GM18858 (cell line): ENCODE results near the gene RHOH.
A peak's percentile ranks its signal among the peaks of the same experiment; 100 is the strongest.

Experiments used
- ATAC-seq: cut with Tn5 transposase; IDR thresholded peaks from one replicate; pipeline ENCODE4 v1.9.1; 2021; ENCODE audit not compliant: unreplicated experiment

The RHOH gene

DNA sequence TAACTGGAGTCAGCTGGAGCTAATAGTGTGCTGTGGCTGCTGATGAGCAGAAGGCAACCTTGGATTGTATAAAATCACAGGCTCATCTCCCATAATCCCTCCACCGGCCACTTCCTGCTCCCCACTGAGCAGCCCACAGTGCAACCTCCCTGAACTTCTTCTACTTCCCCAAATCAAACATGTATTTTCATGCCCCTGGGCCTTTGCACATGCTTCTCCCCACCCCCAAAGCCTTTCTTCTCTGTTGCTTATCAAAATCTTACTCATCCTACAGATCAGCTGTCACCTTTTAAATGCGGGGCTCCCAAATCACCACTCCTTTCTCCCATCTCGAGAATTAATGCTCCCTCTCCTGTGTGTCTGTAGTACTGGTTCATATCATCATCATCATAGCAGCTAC lies 35.8 kb downstream of the RHOH start:
- ATAC-seq, result no peak

DNA sequence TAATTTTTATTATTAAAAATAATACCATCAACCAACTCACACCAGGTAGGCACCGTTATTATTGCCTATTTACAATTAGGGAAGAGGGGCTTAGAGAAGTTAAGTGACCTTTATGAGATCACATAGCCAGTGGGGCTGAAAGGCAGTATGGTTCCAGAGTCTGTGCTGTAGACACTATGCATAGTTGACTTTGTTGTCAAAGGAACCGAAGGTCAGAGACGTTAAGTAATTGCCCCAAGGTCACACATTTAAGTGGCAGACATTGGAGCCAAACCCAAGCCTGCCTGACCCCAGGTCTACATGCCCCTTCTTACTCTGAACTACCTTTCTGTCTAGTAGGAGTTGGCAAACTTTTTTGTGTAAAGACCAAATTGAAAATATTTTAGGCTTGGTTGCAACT lies 36.4 kb downstream of the RHOH start:
- no peak for ATAC-seq

DNA sequence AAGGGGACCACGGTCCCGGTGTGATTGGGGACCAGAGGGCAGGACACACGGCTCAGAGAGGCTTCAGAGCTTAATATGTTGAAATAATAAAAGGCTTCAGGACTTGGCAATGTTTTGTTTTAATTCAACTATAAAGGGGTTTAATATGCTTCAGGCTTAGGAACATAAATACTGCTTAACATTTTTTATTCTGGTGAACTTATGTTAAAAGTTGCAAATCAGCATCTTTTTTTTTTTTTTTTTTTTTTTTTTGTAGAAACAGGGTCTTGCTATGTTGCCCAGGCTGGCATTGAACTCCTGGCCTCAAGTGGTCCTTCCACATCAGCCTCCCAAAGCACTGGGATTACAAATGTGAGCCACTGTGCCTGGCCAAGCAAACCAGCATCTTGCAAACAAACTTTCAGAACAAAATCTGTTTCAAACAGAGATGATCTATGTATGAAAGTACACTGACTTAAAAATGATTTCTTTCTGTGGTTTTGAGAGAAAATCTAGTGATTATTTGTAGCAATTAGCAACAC lies 37.7 kb downstream of the RHOH start:
- ATAC-seq, result no peak

DNA sequence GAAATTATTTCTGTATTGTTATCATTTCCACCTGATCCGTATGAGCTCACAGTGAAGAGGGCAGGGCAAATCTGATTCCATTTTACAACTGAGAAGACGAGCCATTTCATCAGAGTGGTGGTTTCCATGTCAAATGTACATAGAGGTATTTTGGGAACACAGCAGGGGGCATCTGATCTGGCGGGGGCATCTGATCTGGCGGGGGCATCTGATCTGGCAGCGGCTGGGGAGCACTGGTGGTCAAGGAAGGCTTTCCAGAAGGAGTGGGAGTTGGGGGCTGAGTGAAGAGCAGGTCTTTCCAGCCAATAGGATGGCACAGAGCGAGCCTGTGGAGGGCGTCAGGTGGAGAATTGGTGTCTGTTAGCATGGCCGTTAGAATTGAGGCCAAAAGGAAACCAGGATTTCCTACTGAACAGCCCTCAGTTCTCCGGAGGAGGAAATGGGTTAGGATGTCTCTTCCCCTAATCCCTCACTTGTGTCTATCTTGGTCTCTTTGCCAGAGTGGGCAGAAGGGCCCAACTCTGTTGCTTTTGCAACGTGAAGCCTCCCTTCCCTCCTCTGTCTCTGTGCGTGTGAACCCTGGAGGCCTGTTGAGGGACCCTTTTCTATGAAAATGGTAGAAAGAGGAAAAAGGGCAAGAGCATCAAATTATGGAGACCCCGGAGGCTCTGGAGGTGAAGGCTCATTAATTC lies 41.3 kb downstream of the RHOH start:
- no peak for ATAC-seq

DNA sequence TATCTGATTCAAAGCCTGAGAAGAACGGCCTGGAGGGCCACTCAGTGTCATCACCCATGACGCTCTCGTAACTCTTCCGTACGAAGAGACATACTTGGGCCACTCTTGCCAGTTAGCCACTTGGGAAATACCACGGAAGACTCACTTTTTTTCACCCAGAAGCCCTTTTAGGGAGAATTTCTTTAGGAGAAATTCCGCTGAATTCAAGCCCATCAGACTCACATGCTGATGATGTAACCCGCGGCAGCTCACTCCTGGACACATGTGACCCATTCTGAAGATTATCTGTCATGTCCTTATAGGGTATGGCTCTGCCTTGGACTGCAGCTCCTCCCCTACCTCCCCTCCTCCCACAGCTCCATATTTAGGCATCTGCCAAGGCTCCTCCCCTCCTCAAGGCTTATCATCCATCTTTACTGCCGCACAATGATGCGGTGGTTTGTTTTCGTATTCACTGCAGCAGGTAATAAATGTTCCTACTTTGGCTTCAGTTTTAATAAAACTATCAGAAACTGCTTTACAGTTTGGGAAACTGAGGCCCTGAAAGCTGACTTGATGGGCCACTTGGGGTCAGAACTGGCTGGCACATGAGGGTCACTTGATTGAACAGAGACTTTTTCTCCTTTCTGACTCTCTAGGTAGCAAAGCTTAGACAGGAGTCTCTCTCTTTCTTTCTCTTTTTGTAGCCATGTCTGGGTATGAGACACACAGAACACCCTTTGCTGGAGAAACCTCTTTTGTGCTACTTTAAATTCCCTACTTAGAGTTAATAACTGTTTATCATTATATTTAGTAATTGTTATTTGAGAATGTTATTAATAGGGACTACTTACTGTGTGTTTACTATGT lies 42.1 kb downstream of the RHOH start:
- ATAC-seq, result no peak

DNA sequence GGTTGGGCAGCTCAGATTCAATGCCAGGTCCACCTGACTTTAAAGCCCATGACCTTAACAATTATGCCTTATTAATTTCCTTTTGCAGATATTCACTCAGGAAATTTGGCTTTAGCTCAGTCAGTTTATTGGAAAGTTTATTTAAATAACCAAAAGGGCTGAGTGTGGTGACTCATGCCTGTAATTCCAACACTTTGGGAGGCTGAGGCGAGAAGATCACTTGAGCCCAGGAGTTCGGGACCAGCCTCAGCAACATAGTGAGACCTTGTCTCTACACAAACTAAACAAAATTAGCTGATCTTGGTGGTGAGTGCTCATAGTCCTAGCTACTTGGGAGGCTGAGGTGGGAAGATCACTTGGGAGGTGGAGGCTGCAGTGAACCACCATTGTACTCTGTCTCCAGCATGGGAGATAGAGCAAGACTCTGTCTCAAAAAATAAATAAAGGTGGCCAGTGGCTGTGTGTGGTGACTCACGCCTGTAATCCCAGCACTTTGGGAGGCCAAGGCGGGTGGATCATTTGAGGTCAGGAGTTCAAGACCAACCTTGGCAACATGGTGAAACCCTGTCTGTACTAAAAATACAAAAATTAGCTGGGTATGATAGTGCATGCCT lies 43.3 kb downstream of the RHOH start:
- ATAC-seq, result no peak

DNA sequence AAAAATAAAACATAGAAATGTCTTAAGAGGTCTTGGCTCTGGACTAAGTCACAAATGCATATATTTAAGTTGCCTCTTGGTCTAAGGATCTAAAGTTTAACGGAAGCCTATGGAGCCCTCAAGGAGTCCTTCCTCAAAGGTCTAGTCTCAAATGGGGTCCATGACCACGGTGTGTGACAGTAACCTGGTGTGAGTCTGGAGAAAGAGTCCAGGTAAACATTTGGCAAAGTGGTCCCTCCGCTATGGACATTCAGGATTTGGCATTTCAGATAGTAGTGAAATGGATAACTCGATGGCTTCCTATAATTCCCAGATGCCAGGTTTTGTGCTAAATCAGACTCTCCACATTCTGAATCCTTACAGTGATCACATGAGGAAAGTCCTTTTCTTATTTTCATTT lies 44.2 kb downstream of the RHOH start:
- ATAC-seq, result no peak

DNA sequence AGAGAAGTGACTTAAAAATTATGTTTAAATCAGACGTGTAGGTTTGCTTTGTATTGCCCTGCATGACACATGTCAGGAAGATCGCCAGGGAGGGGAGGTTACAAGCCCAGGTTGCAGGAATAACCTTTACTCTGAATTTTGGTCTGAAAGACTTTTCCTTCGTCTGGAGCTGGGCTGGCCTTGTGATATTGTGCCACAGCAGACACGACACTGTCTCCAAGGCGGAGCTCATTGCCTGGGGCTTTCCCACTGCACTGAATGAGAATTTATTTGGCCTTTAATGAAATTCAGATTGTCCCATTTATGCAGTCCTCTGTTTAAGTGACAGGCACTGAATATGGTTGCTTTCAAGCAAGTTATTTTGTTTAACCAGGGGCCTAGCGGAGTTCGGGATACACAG lies 45.1 kb downstream of the RHOH start:
- ATAC-seq, result no peak

DNA sequence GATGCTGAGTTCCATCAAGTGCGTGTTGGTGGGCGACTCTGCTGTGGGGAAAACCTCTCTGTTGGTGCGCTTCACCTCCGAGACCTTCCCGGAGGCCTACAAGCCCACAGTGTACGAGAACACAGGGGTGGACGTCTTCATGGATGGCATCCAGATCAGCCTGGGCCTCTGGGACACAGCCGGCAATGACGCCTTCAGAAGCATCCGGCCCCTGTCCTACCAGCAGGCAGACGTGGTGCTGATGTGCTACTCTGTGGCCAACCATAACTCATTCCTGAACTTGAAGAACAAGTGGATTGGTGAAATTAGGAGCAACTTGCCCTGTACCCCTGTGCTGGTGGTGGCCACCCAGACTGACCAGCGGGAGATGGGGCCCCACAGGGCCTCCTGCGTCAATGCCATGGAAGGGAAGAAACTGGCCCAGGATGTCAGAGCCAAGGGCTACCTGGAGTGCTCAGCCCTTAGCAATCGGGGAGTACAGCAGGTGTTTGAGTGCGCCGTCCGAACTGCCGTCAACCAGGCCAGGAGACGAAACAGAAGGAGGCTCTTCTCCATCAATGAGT lies 46.6 kb downstream of the RHOH start:
- no peak for ATAC-seq

DNA sequence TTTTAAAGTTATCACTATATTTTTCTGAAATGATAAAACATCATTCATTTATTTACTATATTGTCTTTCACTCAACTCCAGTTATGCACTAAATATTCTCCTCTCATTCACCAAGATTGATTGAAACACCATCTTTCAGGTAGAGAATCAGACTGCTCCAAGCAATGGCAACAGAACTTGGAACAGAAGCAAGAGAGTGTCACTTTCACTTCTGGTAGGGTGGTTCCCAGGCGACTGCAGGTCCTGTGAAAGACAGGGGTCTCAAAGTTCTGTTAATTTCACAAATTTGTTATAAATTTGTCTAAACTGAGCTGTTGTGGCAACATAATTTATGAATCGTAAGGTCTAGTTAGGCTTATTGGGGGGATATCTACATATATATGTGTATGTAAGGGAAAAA lies 47.8 kb downstream of the RHOH start:
- ATAC-seq, result no peak

DNA sequence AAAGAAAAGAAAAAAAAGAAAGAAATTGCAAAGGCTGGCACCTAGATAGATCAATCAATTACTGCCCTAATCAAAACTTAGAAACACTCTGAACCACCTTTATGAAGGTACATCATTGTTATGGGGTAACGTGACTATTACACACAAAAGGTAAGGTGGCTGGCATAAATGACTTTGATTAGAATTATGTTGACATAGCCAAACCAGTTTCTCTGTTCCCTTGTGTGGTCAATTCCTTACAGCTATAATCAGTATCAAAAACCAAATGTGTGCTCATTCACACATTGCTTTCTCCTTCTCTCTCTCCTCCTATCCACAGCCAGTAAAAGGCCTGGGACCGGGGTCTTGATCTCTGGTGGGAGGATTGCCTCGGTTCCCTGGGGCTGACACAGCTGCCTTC lies 48.7 kb downstream of the RHOH start:
- ATAC-seq, result no peak

DNA sequence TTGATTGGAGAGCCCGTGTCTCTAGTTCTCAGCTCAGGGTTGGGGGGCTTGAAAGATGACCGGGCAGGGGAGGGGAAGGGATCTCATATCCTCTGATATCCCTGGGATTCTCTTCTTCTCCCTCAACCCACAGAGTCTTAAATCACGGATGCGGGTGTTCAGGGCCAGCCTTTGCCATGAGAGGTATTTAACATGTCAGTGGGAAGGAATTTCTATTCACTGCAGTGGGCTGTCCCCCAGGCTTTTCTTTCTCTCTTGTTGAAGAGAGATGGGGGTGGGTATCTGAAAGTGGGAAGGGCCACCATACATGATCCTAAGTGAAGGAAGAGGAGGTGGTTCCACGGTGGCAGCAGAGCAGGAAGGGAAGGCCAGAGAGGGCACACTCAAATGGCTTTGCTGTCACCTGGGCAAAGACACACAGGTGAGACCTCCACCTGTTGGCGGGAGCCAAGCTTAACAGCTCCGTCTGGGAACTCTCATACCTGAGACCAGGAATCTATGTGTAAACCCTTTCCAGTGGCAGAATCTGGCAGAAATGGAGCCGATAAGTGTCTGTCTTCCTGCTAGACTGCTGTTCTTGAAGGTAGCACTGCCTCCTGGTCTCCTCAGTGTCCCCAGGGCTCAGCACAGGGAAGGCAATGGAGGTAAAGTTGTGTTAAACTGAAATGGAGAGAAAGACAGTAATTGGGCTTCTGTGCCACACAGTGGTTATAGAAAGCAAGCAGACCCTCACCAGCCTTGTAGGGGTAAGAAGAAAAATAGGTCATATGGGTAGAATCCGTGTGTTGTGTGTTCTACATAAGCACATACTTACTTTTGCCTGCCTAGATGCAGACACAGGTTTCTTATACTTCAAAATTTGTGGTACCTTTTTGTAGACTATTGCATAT lies 49.4 kb downstream of the RHOH start:
- ATAC-seq, result no peak

DNA sequence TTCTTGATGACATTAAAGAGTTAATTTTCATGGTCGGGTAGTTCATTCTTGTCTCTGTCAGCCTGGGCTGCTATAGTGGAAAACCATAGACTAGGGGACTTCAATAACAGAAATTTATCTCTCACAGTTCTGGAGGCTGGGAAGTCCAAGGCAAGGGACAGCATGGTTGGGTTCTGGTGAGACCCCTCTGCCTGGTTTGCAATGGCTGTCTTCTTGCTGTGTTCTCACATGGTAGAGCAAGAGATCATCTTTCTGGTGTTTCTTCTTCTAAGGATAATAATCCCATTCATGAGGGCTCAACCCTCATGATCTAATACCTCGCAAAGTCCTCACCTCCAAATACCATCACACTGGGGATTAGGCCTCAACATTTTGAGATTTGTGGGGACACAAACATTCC lies 50.1 kb downstream of the RHOH start:
- ATAC-seq, result no peak

DNA sequence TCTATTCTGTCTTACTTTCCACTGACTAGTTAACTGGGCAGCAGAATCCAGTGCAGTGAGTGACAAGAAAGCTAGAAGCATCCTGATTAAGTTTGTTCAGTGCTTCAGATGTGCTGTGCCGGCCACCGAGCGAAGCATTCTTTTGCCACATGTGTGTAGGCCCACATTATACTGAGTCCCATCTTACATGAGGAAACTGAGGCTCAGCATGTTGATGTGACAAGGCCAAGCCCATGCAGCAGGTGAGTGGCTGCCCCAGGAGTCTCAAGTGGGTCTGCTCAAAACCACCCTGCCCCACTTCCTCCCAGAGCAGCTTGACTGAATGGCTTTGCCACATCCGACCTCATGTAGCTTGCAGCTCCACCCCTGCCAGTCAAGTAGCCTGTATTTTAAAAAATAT lies 50.5 kb downstream of the RHOH start:
- no peak for ATAC-seq

DNA sequence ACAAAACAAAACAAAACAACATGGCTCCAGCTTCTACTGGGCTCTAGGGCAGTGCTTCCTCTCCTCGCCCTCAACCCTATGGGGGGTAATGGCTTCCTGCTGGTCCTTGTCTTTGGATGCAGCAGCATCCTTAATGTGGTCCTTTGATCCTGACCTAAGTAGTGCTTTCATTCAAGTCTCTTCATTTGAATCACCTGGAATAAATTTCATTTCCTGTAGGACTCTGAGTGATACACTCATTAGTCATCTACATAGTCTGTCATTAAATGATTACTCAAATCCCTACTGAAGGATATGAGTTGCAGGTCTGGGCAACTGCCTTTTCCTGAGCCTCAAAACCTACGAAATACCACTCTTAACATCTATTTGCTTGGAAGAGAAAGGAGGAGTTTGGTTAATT lies 54.5 kb downstream of the RHOH start:
- no peak for ATAC-seq

DNA sequence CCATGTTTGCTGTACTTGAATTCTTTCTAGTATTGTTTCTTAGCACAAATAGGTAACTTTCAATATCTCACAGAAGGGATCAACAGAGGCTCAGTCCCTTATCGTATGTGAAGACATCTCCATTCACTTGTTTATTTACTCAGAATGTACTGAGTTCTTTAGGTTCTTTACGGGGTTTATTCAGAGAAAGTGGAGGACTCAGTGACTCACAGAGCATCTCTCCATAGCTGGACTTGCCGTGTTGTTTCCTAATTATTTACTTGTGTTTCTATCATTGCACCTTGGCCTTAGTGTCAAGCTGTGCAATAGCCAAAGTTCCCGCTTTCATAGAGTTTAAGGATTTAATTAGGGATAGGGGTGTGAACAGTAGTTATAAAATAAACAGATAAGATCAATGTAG lies 57.1 kb downstream of the RHOH start:
- no peak for ATAC-seq

DNA sequence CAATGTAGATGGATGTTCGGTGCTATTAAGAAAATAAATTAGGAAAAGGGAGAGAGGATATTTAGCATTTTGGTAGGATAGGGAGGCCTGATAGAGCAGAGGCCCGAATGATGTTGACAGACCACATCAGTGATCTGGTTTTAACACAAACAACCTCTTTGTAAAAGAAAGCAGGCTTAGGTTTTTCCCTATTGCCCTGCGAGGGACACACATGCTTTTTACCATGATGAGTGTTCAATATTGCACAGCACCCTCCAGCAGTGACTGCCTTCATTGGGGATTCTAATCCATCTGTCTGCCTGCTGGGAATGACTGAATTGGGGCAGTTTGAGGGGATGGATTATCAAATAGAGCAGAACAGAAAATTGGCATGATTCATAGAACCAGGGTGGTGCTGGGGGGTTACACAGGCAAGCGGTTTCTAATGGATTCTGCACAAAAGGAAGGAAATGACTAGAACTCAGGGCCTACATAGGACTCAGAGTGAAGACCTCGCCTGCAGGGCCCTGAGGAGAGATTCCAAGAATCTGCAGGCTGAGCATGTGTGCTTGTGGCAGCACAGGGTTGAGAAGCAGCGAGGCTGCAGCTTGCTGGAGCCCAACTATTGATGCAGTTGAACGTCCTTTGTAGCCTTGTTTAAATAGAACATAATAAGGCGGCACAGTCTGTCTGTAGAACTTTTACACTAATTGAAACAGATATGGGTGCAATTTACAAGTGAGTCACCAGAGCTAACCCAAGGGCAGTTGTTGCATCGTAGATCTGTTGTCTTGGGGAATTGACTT lies 58.0 kb downstream of the RHOH start:
- no peak for ATAC-seq

DNA sequence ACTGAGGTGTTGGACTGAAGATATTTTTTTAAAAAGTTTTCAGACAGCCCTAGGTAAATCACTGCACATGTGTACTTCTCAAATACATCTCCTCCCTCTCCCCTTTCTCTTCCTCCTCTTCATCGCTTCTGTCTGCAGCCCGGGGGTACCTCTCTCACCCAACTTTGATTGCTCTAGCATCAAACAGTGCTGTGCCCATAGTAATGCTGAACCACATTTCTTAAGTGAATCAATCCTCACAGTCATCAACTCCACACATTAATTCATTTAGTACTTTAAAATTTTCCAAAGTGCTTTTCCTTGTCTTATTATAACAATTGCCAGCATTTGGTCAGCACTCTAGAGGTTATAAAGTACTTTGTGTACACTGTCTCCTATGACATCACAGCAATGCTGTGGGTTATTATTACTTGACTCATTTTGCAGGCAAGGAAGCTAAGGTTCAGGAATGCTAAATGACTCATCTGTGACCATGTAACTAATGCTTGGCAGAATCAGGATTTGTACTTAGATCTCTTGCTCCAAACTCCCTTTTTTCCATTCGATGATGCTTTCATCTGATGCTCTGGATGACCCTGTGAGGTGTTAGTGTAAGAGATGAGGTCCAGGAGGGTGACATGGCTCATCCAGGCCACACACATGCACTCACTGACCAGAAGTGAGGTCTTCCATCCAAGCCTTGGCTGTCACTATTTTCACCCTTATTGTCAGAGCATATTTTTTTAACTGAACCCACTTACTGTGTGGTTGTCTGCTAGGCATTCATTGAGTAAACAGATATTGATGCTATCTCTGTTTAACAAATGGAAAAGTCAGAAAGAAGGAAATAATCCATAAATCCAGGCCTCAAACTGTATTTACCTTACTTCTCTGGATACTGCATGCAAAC lies 58.8 kb downstream of the RHOH start:
- ATAC-seq, result peak; percentile 45

DNA sequence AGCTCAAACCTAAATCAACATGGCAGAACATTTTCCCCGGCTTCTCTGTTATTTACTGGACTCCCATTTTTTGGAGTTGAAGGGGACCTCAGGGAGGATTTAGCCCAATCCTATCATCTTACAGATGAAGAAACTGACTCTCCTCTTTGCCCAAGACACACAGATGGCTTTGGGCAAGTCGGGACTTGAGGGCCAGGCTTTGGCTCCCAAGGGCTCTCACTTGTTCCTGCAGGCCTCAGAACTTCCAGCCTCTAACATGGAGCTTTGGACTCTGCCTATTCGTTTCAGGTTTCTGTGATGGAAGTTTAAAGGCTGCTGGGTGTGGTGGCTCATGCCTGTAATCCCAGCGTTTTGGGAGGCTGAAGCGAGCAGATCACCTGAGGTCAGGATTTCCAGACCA lies 59.5 kb downstream of the RHOH start:
- ATAC-seq, result no peak
